Measurements from ENCODE around the gene COL13A1.

GRCh38 chr10:69757553-69758309 is 44.0 kb upstream of the COL13A1 start:
- TF ChIP-seq CTCF (IDR thresholded peaks at IDR 0.05) = no peak
- no peak for TF ChIP-seq POLR2AphosphoS5 (IDR thresholded peaks at IDR 0.05; ENCODE audit: low read depth, low read length)
- TF ChIP-seq SIN3A (IDR thresholded peaks at IDR 0.05; ENCODE audit: borderline replicate concordance, low read depth, low read length) = no peak
- no peak for TF ChIP-seq REST (IDR thresholded peaks at IDR 0.05; ENCODE audit: low read depth, low read length)
- no peak; a peak in 1 of 4 replicates for TF ChIP-seq EP300 (IDR thresholded peaks at IDR 0.05; ENCODE audit: borderline replicate concordance in 1 of 2, low read depth in 1 of 2, low read length in 1 of 2)
- TF ChIP-seq TAF1 (IDR thresholded peaks at IDR 0.05; ENCODE audit: borderline replicate concordance, low read depth, low read length) = no peak; the same call in 1 of the 2 replicates
- no peak for TF ChIP-seq GABPA (IDR thresholded peaks at IDR 0.05; ENCODE audit: low read depth)

Measured in SK-N-SH (cell line).